ENCODE results near the gene COG5. TPM values are rescaled to one million over a fixed set of nuclear protein-coding genes. Genes with fewer than 3 reads are reported as not detected.

COG5 gene
- total RNA-seq, 1 experiment from 2014 or later = 20.2 TPM

DNA sequence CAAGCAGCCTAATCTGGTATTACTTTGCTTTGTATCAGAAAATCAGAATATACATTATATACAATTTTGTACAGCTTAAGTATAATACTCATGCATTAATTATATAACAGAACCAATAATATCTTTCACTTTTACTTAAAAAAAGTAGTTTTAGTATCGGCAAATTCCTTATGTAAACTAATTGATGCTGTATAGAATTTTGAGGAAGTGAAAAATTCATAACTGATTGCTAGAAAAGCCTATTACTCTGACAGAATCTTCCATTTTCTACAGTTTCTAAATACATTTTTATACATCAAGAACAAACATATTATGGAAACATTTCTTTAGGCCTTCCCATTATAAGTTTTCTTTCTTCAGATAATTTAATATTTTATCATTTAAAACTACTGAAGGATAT lies 217.8 kb downstream of the COG5 start:
- Mint-ChIP-seq H3K4me3 (no peak overlapping the region), H3K27ac (no peak overlapping the region), H3K9me3 (peaks cover 11% of the 10 kb centered on the region in 2 experiments; a peak in 3 of 5 replicates), H3K4me1 (no peaks in the 10 kb centered on the region), H3K36me3 (ENCODE audit: insufficient read depth in 1 of 3, low read depth in 3 of 3) (peaks cover 2 to 8% (median 8%) of the 10 kb centered on the region in 3 experiments; a peak in 5 of 7 replicates), H3K27me3 (ENCODE audit: low read depth) (no peaks in the 10 kb centered on the region)
- H2BK120ac ChIP-seq (ENCODE audit: low read depth, low read length, poor library complexity, severe bottlenecking) = no peak overlapping the region
- no peaks in the 10 kb centered on the region for H3K79me1 ChIP-seq (ENCODE audit: insufficient read depth, low read depth, low read length, poor library complexity, severe bottlenecking)
- no peak overlapping the region for H3K14ac ChIP-seq (ENCODE audit: insufficient read depth, low read length)
- H3K56ac ChIP-seq (ENCODE audit: insufficient read length, low read depth, low read length) = no peak overlapping the region
- H3T11ph ChIP-seq (ENCODE audit: low read length) = no peak overlapping the region
- TF ChIP-seq, protein P1, sequence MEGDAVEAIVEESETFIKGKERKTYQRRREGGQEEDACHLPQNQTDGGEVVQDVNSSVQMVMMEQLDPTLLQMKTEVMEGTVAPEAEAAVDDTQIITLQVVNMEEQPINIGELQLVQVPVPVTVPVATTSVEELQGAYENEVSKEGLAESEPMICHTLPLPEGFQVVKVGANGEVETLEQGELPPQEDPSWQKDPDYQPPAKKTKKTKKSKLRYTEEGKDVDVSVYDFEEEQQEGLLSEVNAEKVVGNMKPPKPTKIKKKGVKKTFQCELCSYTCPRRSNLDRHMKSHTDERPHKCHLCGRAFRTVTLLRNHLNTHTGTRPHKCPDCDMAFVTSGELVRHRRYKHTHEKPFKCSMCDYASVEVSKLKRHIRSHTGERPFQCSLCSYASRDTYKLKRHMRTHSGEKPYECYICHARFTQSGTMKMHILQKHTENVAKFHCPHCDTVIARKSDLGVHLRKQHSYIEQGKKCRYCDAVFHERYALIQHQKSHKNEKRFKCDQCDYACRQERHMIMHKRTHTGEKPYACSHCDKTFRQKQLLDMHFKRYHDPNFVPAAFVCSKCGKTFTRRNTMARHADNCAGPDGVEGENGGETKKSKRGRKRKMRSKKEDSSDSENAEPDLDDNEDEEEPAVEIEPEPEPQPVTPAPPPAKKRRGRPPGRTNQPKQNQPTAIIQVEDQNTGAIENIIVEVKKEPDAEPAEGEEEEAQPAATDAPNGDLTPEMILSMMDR (conservative IDR thresholded peaks at IDR 0.05) = no peak
- H3K79me2 ChIP-seq (ENCODE audit: insufficient read depth, low read length) = no peaks in the 10 kb centered on the region
- H3K23me2 ChIP-seq (ENCODE audit: insufficient read length, low read depth, low read length, poor library complexity, severe bottlenecking) = no peaks in the 10 kb centered on the region
- no peak overlapping the region for H2BK20ac ChIP-seq (ENCODE audit: low read depth, low read length, poor library complexity, severe bottlenecking)
- H2BK15ac ChIP-seq (ENCODE audit: low read depth, low read length) = no peak overlapping the region
- H4K5ac ChIP-seq (ENCODE audit: insufficient read length, low read depth, low read length) = no peak overlapping the region
- no peak overlapping the region for H2AK5ac ChIP-seq (ENCODE audit: insufficient read length, low read length)
- no peaks in the 10 kb centered on the region for H3K4me1 ChIP-seq (ENCODE audit: insufficient read depth, low read length)
- H3K4me2 ChIP-seq (ENCODE audit: insufficient read depth, insufficient read length, low read length) = no peak overlapping the region
- H2BK5ac ChIP-seq (ENCODE audit: insufficient read length, low read length) = no peak overlapping the region
- H3K4ac ChIP-seq (ENCODE audit: low read depth, low read length) = no peak overlapping the region
- no CpG with 5 or more reads among the region's 1 CpG for WGBS (ENCODE audit: extremely low coverage, insufficient read length, low lambda C conversion rate)
- H3K27ac ChIP-seq (ENCODE audit: insufficient read length, low read depth, low read length) = no peak overlapping the region
- no peak overlapping the region for H2AFZ ChIP-seq (ENCODE audit: low read length)
- H3K18ac ChIP-seq (ENCODE audit: insufficient read length, low read depth, low read length) = no peak overlapping the region
- H3K23ac ChIP-seq (ENCODE audit: insufficient read length, low read depth, low read length) = no peak overlapping the region
- H3K9me3 ChIP-seq (ENCODE audit: control insufficient read depth, low read depth, low read length) = no peaks in the 10 kb centered on the region
- H3K9ac ChIP-seq (ENCODE audit: extremely low read depth, insufficient read length, low read length) = no peak overlapping the region
- H3K27me3 ChIP-seq (ENCODE audit: insufficient read depth, low read length) = no peaks in the 10 kb centered on the region
- no peaks in the 10 kb centered on the region for H4K20me1 ChIP-seq (ENCODE audit: control insufficient read depth, insufficient read depth, insufficient read length)
- no peak overlapping the region for H2BK12ac ChIP-seq (ENCODE audit: insufficient read length, low read depth, low read length)
- no peak for DNase-seq
- no peak overlapping the region for H4K8ac ChIP-seq (replicated peaks; ENCODE audit: insufficient read length, low read depth, low read length)
- H4K91ac ChIP-seq (ENCODE audit: insufficient read length, low read depth, low read length) = no peak overlapping the region

Data from H9 (cell line).